Activated CD4-positive, CD25-positive, alpha-beta regulatory T cell treated with anti-CD3 and anti-CD28 coated beads, Interleukin-2, amount 50 U/mL, for 24 hours (primary cell): ENCODE measurements around the gene RNF166.

Source experiments
- ATAC-seq, 2 donors: fragments of 150-1000 bp; cut with Tn5 transposase; one replicate each; pipeline ENCODE4 v1.10.0; 2021; ENCODE audit warnings: mild to moderate bottlenecking in 1 of 2, moderate library complexity in 1 of 2

RNF166 gene

GRCh38 chr16:88705801-88706228, 393 bp downstream of the RNF166 start:
- peak; percentile 2 to 4 for ATAC-seq

GRCh38 chr16:88705076-88705684, 1.0 kb downstream of the RNF166 start:
- ATAC-seq = no peak

- peak; percentile 9 to 11 for ATAC-seq
Observed at GRCh38 chr16:88703486-88704309, 2.5 kb downstream of the RNF166 start.

- no peak for ATAC-seq
Observed at GRCh38 chr16:88702371-88703210, 3.6 kb downstream of the RNF166 start.

GRCh38 chr16:88701581-88702370, 4.4 kb downstream of the RNF166 start:
- ATAC-seq = no peak

- peak; percentile 84 to 89 for ATAC-seq
Observed at GRCh38 chr16:88700636-88701482, 5.3 kb downstream of the RNF166 start.

- ATAC-seq = no peak
Observed at GRCh38 chr16:88700322-88700635, 5.9 kb downstream of the RNF166 start.

- no peak for ATAC-seq
Observed at GRCh38 chr16:88699180-88699579, 7.0 kb downstream of the RNF166 start.

- ATAC-seq = no peak
Observed at GRCh38 chr16:88698646-88699045, 7.6 kb downstream of the RNF166 start.

GRCh38 chr16:88697831-88698615, 8.2 kb downstream of the RNF166 start:
- no peak for ATAC-seq

GRCh38 chr16:88697116-88697830, 8.9 kb downstream of the RNF166 start:
- ATAC-seq = no peak

GRCh38 chr16:88696441-88696840, 9.8 kb downstream of the RNF166 start:
- ATAC-seq = no peak

GRCh38 chr16:88695753-88696152, 10.5 kb downstream of the RNF166 start:
- ATAC-seq = no peak

- no peak for ATAC-seq
Observed at GRCh38 chr16:88695218-88695617, 11.0 kb downstream of the RNF166 start.

- ATAC-seq = no peak
Observed at GRCh38 chr16:88694221-88695087, 11.8 kb downstream of the RNF166 start.

- ATAC-seq = no peak
Observed at GRCh38 chr16:88693420-88694177, 12.6 kb downstream of the RNF166 start.

- no peak for ATAC-seq
Observed at GRCh38 chr16:88692861-88693260, 13.3 kb downstream of the RNF166 start.

- ATAC-seq = peak; percentile 42 to 56
Observed at GRCh38 chr16:88691924-88692560, 14.2 kb downstream of the RNF166 start.
